ENCODE data around the gene ZBTB7C. TPM values are rescaled to one million over a fixed set of nuclear protein-coding genes. Genes with fewer than 3 reads are reported as not detected.

The ZBTB7C gene
- total and polyA plus RNA-seq, 9 donors = 1.5 to 26.6 (median 15.7) TPM

DNA sequence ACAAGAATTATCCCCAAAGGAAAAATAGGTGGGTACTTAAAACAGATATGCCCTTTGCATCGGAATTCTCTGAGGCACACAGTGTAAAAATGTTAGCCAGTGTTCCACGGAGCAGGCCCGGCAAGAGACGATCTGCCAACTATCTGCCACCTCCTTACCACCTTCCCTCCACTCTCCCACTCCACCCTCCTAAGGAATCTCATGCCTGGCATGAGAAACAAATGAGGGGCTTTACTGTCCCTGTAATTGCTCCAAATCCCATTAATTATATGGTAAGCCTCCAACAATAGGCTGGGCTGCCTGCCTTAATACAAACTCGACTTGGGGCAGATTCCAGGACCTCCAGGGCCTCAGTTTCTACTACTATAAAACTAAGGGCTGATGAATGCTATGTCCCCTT is 102.3 kb downstream of the ZBTB7C start:
- DNase-seq = no peak
- 84 to 87% (median 86%) methylated on average over 5 of the region's 5 CpGs for WGBS, 3 donors
- H3K36me3 ChIP-seq = no peaks in the 10 kb centered on the region
- no peaks in the 10 kb centered on the region for H3K9me3 ChIP-seq
- no peak overlapping the region for H3K4me3 ChIP-seq
- TF ChIP-seq POLR2A (IDR thresholded peaks at IDR 0.05) = no peak
- intact Hi-C loops (cut with DNase I) = no loop called here
- H3K27ac ChIP-seq = no peak overlapping the region
- H3K27me3 ChIP-seq = no peaks in the 10 kb centered on the region
- H3K4me1 ChIP-seq (ENCODE audit: insufficient read depth) = no peaks in the 10 kb centered on the region

DNA sequence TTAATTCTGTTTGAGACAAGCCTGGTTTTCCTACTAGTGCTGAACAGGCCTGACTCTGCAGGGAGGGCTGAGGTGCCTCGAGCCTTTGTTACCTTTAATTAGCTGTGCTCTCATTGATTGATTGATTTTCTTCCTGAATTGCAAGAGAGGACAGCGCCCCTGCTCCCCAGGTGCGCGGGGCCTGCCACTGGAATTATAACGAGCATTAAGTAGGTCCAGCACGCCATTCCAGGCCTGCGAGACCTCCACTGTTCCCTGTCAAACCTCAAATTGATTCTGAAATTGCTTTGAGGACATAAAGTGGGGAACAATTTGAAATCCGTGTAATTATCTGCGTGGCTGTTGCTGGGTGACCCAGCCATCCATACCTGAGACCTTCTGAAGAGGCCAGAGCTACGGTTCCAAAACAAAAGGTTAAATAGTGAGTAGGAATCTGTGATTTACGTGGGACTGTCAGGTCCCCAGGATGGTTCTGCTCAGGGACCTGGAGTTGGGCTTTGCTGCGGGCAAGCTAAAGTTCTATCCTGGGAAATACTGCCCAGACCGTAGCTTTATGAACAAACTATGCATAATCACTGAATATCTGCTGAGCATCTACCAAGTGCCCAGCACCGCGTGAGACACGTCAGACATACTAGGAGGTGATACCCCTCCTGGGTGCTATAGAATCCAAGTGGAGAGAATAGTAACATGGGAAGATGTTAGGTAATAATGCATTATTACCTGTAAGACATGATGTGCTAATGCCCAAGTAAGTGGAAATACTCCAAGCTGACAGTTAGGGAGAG is 104.1 kb downstream of the ZBTB7C start:
- TF ChIP-seq EP300 (IDR thresholded peaks at IDR 0.05) (no peak), POLR2A (IDR thresholded peaks at IDR 0.05) (no peak)
- TF ChIP-seq, protein P1, sequence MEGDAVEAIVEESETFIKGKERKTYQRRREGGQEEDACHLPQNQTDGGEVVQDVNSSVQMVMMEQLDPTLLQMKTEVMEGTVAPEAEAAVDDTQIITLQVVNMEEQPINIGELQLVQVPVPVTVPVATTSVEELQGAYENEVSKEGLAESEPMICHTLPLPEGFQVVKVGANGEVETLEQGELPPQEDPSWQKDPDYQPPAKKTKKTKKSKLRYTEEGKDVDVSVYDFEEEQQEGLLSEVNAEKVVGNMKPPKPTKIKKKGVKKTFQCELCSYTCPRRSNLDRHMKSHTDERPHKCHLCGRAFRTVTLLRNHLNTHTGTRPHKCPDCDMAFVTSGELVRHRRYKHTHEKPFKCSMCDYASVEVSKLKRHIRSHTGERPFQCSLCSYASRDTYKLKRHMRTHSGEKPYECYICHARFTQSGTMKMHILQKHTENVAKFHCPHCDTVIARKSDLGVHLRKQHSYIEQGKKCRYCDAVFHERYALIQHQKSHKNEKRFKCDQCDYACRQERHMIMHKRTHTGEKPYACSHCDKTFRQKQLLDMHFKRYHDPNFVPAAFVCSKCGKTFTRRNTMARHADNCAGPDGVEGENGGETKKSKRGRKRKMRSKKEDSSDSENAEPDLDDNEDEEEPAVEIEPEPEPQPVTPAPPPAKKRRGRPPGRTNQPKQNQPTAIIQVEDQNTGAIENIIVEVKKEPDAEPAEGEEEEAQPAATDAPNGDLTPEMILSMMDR (IDR thresholded peaks at IDR 0.05) = no peak
- WGBS, 3 donors = 91 to 95% (median 95%) methylated on average over 16 of the region's 16 CpGs
- H3K36me3 ChIP-seq = no peaks in the 10 kb centered on the region
- H3K9me3 ChIP-seq = no peaks in the 10 kb centered on the region
- H3K4me1 ChIP-seq (ENCODE audit: insufficient read depth) = no peaks in the 10 kb centered on the region
- H3K27ac ChIP-seq = no peak overlapping the region
- H3K27me3 ChIP-seq = no peaks in the 10 kb centered on the region
- DNase-seq = no peak
- H3K4me3 ChIP-seq = no peak overlapping the region
- intact Hi-C loops (cut with DNase I) = no loop called here

DNA sequence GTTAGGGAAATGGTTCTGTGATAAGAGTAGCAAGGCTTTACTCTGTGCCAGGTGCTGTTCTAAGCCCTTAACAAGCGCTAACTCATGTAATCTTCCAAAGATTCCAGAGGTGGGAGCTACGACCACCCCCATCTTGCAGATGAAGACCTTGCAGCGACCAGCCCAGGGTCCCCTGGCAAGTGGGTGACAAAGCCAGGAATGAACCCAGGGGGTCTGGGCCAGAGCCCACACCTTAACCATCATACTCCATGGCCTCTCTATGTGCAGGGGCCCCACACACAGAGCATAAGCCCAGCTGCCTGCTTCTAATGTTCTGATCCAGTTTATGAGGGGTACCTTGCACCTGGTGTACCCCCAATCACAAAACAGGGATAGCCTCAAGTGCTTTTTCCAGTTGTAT is 105.3 kb downstream of the ZBTB7C start:
- Histone ChIP-seq H3K4me3 (no peak overlapping the region), H3K27me3 (no peaks in the 10 kb centered on the region), H3K27ac (no peak overlapping the region), H3K36me3 (no peaks in the 10 kb centered on the region), H3K4me1 (ENCODE audit: insufficient read depth) (no peaks in the 10 kb centered on the region), H3K9me3 (no peaks in the 10 kb centered on the region)
- DNase-seq = no peak
- no peak for TF ChIP-seq EP300 (IDR thresholded peaks at IDR 0.05)
- TF ChIP-seq POLR2A (IDR thresholded peaks at IDR 0.05) = no peak
- TF ChIP-seq, protein P1 (IDR thresholded peaks at IDR 0.05) = no peak
- 89 to 100% (median 92%) methylated on average over 3 of the region's 3 CpGs for WGBS, 3 donors
- intact Hi-C loops (cut with DNase I) = no loop called here

DNA sequence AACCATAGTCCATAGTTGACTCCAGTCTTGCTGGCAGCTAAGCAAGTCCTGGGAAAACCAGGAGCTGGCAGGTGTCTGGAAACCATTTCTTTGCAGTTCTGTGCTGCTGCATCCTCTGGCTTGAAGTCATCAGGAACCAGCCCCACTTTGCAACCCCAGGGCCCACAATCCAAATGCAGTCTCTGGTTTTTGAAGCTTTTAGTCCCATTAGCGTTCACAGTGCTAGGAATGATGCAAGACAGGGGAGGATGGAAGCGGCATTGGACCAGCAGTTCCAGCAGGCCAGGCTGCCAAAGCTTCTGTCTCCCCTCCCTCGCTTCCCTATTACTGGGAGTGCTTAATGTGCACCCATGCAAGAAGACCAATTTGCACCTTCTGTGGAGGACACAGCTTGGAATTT is 106.4 kb downstream of the ZBTB7C start:
- intact Hi-C loops (cut with DNase I) = no loop called here
- no peak overlapping the region for H3K27ac ChIP-seq
- 93 to 95% (median 94%) methylated on average over 3 of the region's 3 CpGs for WGBS, 3 donors
- no peak for DNase-seq
- TF ChIP-seq EP300 (IDR thresholded peaks at IDR 0.05) (no peak), POLR2A (IDR thresholded peaks at IDR 0.05) (no peak)
- TF ChIP-seq, protein P1 (IDR thresholded peaks at IDR 0.05) = no peak
- H3K27me3 ChIP-seq = no peaks in the 10 kb centered on the region
- no peaks in the 10 kb centered on the region for H3K9me3 ChIP-seq
- no peaks in the 10 kb centered on the region for H3K4me1 ChIP-seq (ENCODE audit: insufficient read depth)
- no peak overlapping the region for H3K4me3 ChIP-seq
- no peaks in the 10 kb centered on the region for H3K36me3 ChIP-seq

DNA sequence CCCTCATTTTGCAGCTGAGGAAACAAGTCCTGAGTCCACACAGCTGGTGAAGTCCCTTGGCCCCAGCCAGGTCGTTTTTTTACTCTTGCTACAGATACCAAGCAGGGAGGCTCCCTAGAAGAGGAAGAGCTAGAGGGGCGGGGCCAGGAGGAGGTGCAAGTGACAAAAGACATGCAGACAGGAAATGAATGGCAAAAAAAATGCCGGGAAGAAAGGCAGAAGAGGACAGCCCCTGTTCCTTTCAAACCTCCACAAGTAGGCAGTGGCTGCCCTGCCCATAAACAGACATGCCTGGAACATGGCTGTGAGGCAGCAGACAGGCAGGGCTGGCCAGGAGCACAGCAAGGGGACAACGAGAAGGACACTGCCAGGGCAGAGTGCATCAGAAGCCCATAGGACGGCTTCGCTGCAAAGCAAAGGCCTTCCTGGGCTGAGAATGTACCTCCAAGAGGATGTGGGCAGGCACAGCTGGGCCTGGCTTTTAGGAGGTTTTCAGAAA is 108.7 kb downstream of the ZBTB7C start:
- Histone ChIP-seq H3K9me3 (no peaks in the 10 kb centered on the region), H3K36me3 (no peaks in the 10 kb centered on the region), H3K4me1 (ENCODE audit: insufficient read depth) (no peaks in the 10 kb centered on the region), H3K27ac (no peak overlapping the region), H3K27me3 (no peaks in the 10 kb centered on the region), H3K4me3 (no peak overlapping the region)
- intact Hi-C loops (cut with DNase I) = no loop called here
- whole genome bisulfite sequencing, 3 donors = 54 to 60% (median 57%) methylated on average over 6 of the region's 6 CpGs
- no peak for DNase-seq
- TF ChIP-seq, protein P1 (IDR thresholded peaks at IDR 0.05) = no peak
- TF ChIP-seq EP300 (IDR thresholded peaks at IDR 0.05) = no peak
- TF ChIP-seq POLR2A (IDR thresholded peaks at IDR 0.05) = no peak
